Fibroblast of lung (primary cell): ENCODE data around the gene ZIC1. TPM values are rescaled to one million over a fixed set of nuclear protein-coding genes. Genes with fewer than 3 reads are reported as not detected.

ENCODE experiments used
- DNase-seq, 2 donors: peaks; one replicate each; pipeline versions ENCODE4 v3.0.0 to v3.0.0-alpha.2; 2010; ENCODE audit warnings: low read depth in 2 of 2
- H2AFZ ChIP-seq: 2 replicates; pipeline ENCODE4 v1.5.1; 2012; ENCODE audit warnings: low read length, control low read depth, inconsistent platforms
- H3K27ac ChIP-seq: 2 replicates; pipeline ENCODE4 v1.5.1; 2011; ENCODE audit warnings: low read length, control low read depth; ENCODE audit not compliant: insufficient read depth
- H3K27me3 ChIP-seq: 2 replicates; pipeline ENCODE4 v1.5.1; 2011; ENCODE audit warnings: mild to moderate bottlenecking, low read length; ENCODE audit not compliant: control insufficient read depth, insufficient read depth
- H3K36me3 ChIP-seq: 2 replicates; pipeline ENCODE4 v1.5.1; 2011; ENCODE audit warnings: low read length; ENCODE audit not compliant: control insufficient read depth, insufficient read depth
- H3K4me1 ChIP-seq: 2 replicates; pipeline ENCODE4 v1.5.1; 2011; ENCODE audit warnings: low read length; ENCODE audit not compliant: control insufficient read depth, insufficient read depth; ENCODE audit errors: extremely low read depth
- H3K4me2 ChIP-seq: 2 replicates; pipeline ENCODE4 v1.5.1; 2011; ENCODE audit warnings: low read length, control low read depth; ENCODE audit not compliant: insufficient read depth; ENCODE audit errors: extremely low read depth
- H3K4me3 ChIP-seq, 4 experiments: fragments of 200-600 bp in 1 of 4; sonication (generic) in 1 of 4; replicated peaks in 1 of 4; 2 replicates each; pipeline ENCODE4 v1.5.1; 2011 to 2016; ENCODE audit warnings: low read length in 4 of 4, low read depth in 3 of 4, mild to moderate bottlenecking in 3 of 4, control low read depth in 2 of 4, inconsistent platforms in 1 of 4, mixed read lengths in 1 of 4; ENCODE audit not compliant: insufficient read depth in 1 of 4; ENCODE audit errors: control extremely low read depth in 1 of 4
- H3K79me2 ChIP-seq: 2 replicates; pipeline ENCODE4 v1.5.1; 2012; ENCODE audit warnings: mild to moderate bottlenecking, low read length, inconsistent platforms; ENCODE audit not compliant: control insufficient read depth, insufficient read depth
- H3K9ac ChIP-seq: 2 replicates; pipeline ENCODE4 v1.5.1; 2011; ENCODE audit warnings: mild to moderate bottlenecking, low read length, control low read depth; ENCODE audit not compliant: insufficient read depth
- H3K9me3 ChIP-seq: 2 replicates; pipeline ENCODE4 v1.5.1; 2012; ENCODE audit warnings: low read depth, low read length; ENCODE audit not compliant: control insufficient read depth, insufficient read depth
- H4K20me1 ChIP-seq: 2 replicates; pipeline ENCODE4 v1.5.1; 2011; ENCODE audit warnings: low read length; ENCODE audit not compliant: control insufficient read depth, insufficient read depth; ENCODE audit errors: extremely low read depth
- EZH2 ChIP-seq: IDR thresholded peaks from 2 replicates; pipeline ENCODE4 v1.5.1; 2012; ENCODE audit warnings: low read length, control low read depth, mild to moderate bottlenecking; ENCODE audit errors: missing control alignments
- polyA minus RNA-seq: library from RNA; depleted of rRNA, polyadenylated mRNA; stranded (reverse); fragments of >200 nt; gene quantifications from 2 replicates; pipeline ENCODE4 v1.2.3, GENCODE V29; 2011; ENCODE audit warnings: low replicate concordance
- polyA plus RNA-seq, 2 donors: library from polyadenylated mRNA; depleted of rRNA in 1 of 2; stranded (reverse) in 1 of 2; unstranded in 1 of 2; fragments of >200 nt; gene quantifications; 2 replicates each; pipeline ENCODE4 v1.2.1, GENCODE V29; 2011 to 2012; ENCODE audit warnings: missing spikeins in 1 of 2
- total RNA-seq: library from RNA; depleted of rRNA; stranded (reverse); fragments of >200 nt; gene quantifications from 2 replicates; pipeline ENCODE4 v1.2.1, GENCODE V29; 2014
- TF ChIP-seq, protein P1 (sequence below), 2 donors: IDR thresholded peaks in 1 of 2; conservative IDR thresholded peaks in 1 of 2; 1 replicate in 1 of 2; 2 replicates in 1 of 2; pipeline ENCODE4 v1.5.1; 2011 to 2012; ENCODE audit warnings: low read length in 2 of 2, control low read depth in 1 of 2, inconsistent platforms in 1 of 2, low read depth in 1 of 2, mild to moderate bottlenecking in 1 of 2

The ZIC1 gene
- 0.26 TPM in 1 of 2 replicates, not detected in the other for total RNA-seq
- polyA plus RNA-seq: 0.11 and 0.46 TPM in 2 replicates
- 0.08 TPM in 1 of 2 replicates, not detected in the other for polyA plus RNA-seq (2012)
- polyA minus RNA-seq: not detected in 2 replicates

GRCh38 chr3:147409143-147410115, at the start of gene ZIC1:
ZIC1 (plus strand) TSS chr3:147409365; CDS start chr3:147410113, 748 bp downstream.
- Histone ChIP-seq H2AFZ (no peak within 1 kb of the TSS), H3K9me3 (no peaks in the 10 kb centered on the region), H3K27ac (no peak within 1 kb of the TSS), H3K4me1 (peaks cover 4% of the 10 kb centered on the region), H4K20me1 (peaks cover 2% of the 10 kb centered on the region), H3K4me3 (no peak within 1 kb of the TSS), H3K4me2 (peak within 1 kb of the TSS; percentile 13), H3K36me3 (no peaks in the 10 kb centered on the region), H3K9ac (no peak within 1 kb of the TSS), H3K79me2 (no peaks in the 10 kb centered on the region), H3K27me3 (peaks cover 97% of the 10 kb centered on the region)
- DNase-seq: peak in 1 of 2 donors; percentile 71
- TF ChIP-seq, protein P1, sequence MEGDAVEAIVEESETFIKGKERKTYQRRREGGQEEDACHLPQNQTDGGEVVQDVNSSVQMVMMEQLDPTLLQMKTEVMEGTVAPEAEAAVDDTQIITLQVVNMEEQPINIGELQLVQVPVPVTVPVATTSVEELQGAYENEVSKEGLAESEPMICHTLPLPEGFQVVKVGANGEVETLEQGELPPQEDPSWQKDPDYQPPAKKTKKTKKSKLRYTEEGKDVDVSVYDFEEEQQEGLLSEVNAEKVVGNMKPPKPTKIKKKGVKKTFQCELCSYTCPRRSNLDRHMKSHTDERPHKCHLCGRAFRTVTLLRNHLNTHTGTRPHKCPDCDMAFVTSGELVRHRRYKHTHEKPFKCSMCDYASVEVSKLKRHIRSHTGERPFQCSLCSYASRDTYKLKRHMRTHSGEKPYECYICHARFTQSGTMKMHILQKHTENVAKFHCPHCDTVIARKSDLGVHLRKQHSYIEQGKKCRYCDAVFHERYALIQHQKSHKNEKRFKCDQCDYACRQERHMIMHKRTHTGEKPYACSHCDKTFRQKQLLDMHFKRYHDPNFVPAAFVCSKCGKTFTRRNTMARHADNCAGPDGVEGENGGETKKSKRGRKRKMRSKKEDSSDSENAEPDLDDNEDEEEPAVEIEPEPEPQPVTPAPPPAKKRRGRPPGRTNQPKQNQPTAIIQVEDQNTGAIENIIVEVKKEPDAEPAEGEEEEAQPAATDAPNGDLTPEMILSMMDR (conservative IDR thresholded peaks at IDR 0.05 in 1 of 2, IDR thresholded peaks at IDR 0.05 in 1 of 2; ENCODE audit: low read depth in 1 of 2, low read length in 2 of 2): no peak
- TF ChIP-seq EZH2: no peak

DNA sequence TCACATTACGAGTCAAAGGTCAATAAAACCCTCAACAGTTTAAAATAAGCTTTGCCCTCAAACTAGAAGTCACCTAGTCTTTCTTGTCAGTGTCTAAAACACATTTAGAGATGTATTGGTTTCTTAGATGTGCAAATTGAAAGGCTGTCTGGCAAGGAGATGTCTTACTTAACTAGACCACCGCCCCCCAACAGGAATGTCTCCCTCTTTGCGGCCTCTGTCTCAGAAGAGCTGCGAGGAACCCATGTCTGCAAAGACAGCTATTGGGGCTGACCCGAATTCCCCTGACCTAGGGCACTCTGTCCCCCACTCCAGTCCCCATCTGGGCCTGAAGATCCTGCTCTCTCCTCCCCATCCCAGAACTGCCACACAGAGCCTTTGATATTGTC, 49.1 kb upstream of the ZIC1 start:
- H2AFZ ChIP-seq: no peak overlapping the region
- H3K9ac ChIP-seq: no peak overlapping the region
- H3K4me1 ChIP-seq: no peaks in the 10 kb centered on the region
- no peaks in the 10 kb centered on the region for H4K20me1 ChIP-seq
- H3K4me2 ChIP-seq: no peak overlapping the region
- H3K27me3 ChIP-seq: peaks cover 70% of the 10 kb centered on the region
- TF ChIP-seq, protein P1 (conservative IDR thresholded peaks at IDR 0.05 in 1 of 2, IDR thresholded peaks at IDR 0.05 in 1 of 2; ENCODE audit: low read depth in 1 of 2, low read length in 2 of 2): no peak
- TF ChIP-seq EZH2: peak; percentile 19
- H3K36me3 ChIP-seq: no peaks in the 10 kb centered on the region
- H3K4me3 ChIP-seq: no peak overlapping the region
- H3K27ac ChIP-seq: no peak overlapping the region
- H3K9me3 ChIP-seq: no peaks in the 10 kb centered on the region
- no peak for DNase-seq
- no peaks in the 10 kb centered on the region for H3K79me2 ChIP-seq

- DNase-seq: peak in 1 of 2 donors; percentile 7
- Histone ChIP-seq H3K27me3 (peaks cover 62% of the 10 kb centered on the region), H3K4me2 (peak overlapping the region; percentile 19), H2AFZ (no peak overlapping the region), H3K27ac (no peak overlapping the region), H3K9ac (no peak overlapping the region), H3K36me3 (no peaks in the 10 kb centered on the region), H4K20me1 (no peaks in the 10 kb centered on the region), H3K79me2 (no peaks in the 10 kb centered on the region), H3K4me3 (no peak overlapping the region), H3K4me1 (no peaks in the 10 kb centered on the region), H3K9me3 (no peaks in the 10 kb centered on the region)
- peak; percentile 62 for TF ChIP-seq EZH2
- TF ChIP-seq, protein P1 (conservative IDR thresholded peaks at IDR 0.05 in 1 of 2, IDR thresholded peaks at IDR 0.05 in 1 of 2; ENCODE audit: low read depth in 1 of 2, low read length in 2 of 2): no peak
Measured at GRCh38 chr3:147360646-147361453, 48.3 kb upstream of the ZIC1 start.
